GM12878 (cell line): Measurements from ENCODE around the gene MAK. TPM values are rescaled to one million over a fixed set of nuclear protein-coding genes. Genes with fewer than 3 reads are reported as not detected.

Source experiments
- ATAC-seq: fragments of 200-7000 bp; cut with Tn5 transposase; 3 replicates; pipeline ENCODE4 v1.9.1; 2020; ENCODE audit warnings: mild to moderate bottlenecking, moderate library complexity
- BruUV-seq: library from RNA; stranded (reverse); fragments of 400-500 nt; replicated peaks from 2 replicates; lab custom pipeline; 2021; lab: Mats Ljungman, UMichigan
- CTCF ChIA-PET: fragments of 300-600 bp; sonication (Branson Sonifier 250); formaldehyde crosslinking; extraction: SDS; loops from one replicate; lab custom pipeline; 2021; ENCODE audit warnings: inconsistent platforms; lab: Yijun Ruan, JAX
- POLR2A ChIA-PET: fragments of 350-600 bp; formaldehyde crosslinking; extraction: SDS; loops from one replicate; lab custom pipeline; 2021; ENCODE audit warnings: inconsistent platforms; lab: Charles Lee
- RAD21 ChIA-PET: fragments of 300-600 bp; sonication (Branson Sonifier 250); formaldehyde crosslinking; loops from one replicate; lab custom pipeline; 2023; ENCODE audit warnings: antibody characterized with exemption; ENCODE audit not compliant: unreplicated experiment; lab: Charles Lee
- SMC1A ChIA-PET: fragments of 300-600 bp; sonication (Branson Sonifier 250); formaldehyde crosslinking; loops from one replicate; lab custom pipeline; 2023; ENCODE audit not compliant: unreplicated experiment, uncharacterized antibody; lab: Charles Lee
- DNase-seq: peaks from one replicate; pipeline ENCODE4 v3.0.0-alpha.2; 2011; ENCODE audit warnings: low read depth, low spot score
- FAIRE-seq: peaks from 3 replicates; lab custom pipeline; 2011; peaks lifted over from hg19 to GRCh38; lab: Jason Lieb, UNC
- H2AFZ ChIP-seq: 2 replicates; pipeline ENCODE4 v1.6.0; 2011; ENCODE audit warnings: low read depth, low read length, control low read depth; ENCODE audit not compliant: control insufficient read depth
- H3K27ac ChIP-seq: 2 replicates; pipeline ENCODE4 v1.5.1; 2011; ENCODE audit warnings: control low read depth; ENCODE audit not compliant: control insufficient read depth, insufficient read depth
- H3K27me3 ChIP-seq, 2 experiments: replicated peaks in 1 of 2; 2 replicates each; pipeline versions ENCODE4 v1.6.0 to v1.6.1; 2011; ENCODE audit warnings: low read length in 1 of 2; ENCODE audit not compliant: control insufficient read depth in 2 of 2, insufficient read depth in 2 of 2
- H3K36me3 ChIP-seq, 2 experiments: 2 replicates each; pipeline ENCODE4 v1.5.1; 2011; ENCODE audit warnings: low read length in 1 of 2; ENCODE audit not compliant: control insufficient read depth in 2 of 2, insufficient read depth in 2 of 2
- H3K4me1 ChIP-seq: 2 replicates; pipeline ENCODE4 v1.6.1; 2011; ENCODE audit warnings: mild to moderate bottlenecking, low read length, moderate library complexity, mixed read lengths; ENCODE audit not compliant: control insufficient read depth, insufficient read depth
- H3K4me2 ChIP-seq: 2 replicates; pipeline ENCODE4 v1.6.0; 2011; ENCODE audit warnings: control low read depth; ENCODE audit not compliant: control insufficient read depth, insufficient read depth
- H3K4me3 ChIP-seq: fragments of 200-600 bp; sonication (generic); 2 replicates; pipeline ENCODE4 v1.5.1; 2016
- H3K79me2 ChIP-seq: 2 replicates; pipeline ENCODE4 v1.6.0; 2011; ENCODE audit warnings: low read length; ENCODE audit not compliant: control insufficient read depth, insufficient read depth
- H3K9ac ChIP-seq: 2 replicates; pipeline ENCODE4 v1.8.0; 2011; ENCODE audit warnings: low read length, control low read depth, mixed read lengths; ENCODE audit not compliant: control insufficient read depth, insufficient read depth
- H3K9me3 ChIP-seq: replicated peaks from 3 replicates; pipeline ENCODE4 v1.5.1; 2011; ENCODE audit warnings: mild to moderate bottlenecking, low read length; ENCODE audit not compliant: control insufficient read depth, insufficient read depth
- H4K20me1 ChIP-seq: 2 replicates; pipeline ENCODE4 v1.6.0; 2011; ENCODE audit not compliant: control insufficient read depth, insufficient read depth
- BACH1 ChIP-seq: fragments of 450-650 bp; IDR thresholded peaks from 2 replicates; pipeline ENCODE4 v1.6.1; 2017; ENCODE audit warnings: mild to moderate bottlenecking, borderline replicate concordance
- CEBPB ChIP-seq, 2 experiments: fragments of 150-350 bp in 1 of 2; IDR thresholded peaks; 2 replicates each; pipeline ENCODE4 v1.6.1; 2012 to 2014; ENCODE audit warnings: low read depth in 2 of 2, low read length in 2 of 2, borderline replicate concordance in 1 of 2, inconsistent platforms in 1 of 2
- CREB1 ChIP-seq: IDR thresholded peaks from 2 replicates; pipeline ENCODE4 v1.6.1; 2012; ENCODE audit warnings: low read depth, mild to moderate bottlenecking, inconsistent platforms
- EGR1 ChIP-seq, 2 experiments: IDR thresholded peaks; 1 replicate in 1 of 2; 2 replicates in 1 of 2; pipeline ENCODE4 v1.6.1; 2011 to 2012; ENCODE audit warnings: low read depth in 2 of 2, low read length in 2 of 2, borderline replicate concordance in 1 of 2, mild to moderate bottlenecking in 1 of 2, moderate library complexity in 1 of 2
- MXI1 ChIP-seq: fragments of 150-350 bp; IDR thresholded peaks from 2 replicates; pipeline ENCODE4 v1.6.1; 2011; ENCODE audit warnings: low read depth, mild to moderate bottlenecking, inconsistent platforms, low read length, improper control_type of control experiment
- NR2C1 ChIP-seq: fragments of 450-650 bp; IDR thresholded peaks from 2 replicates; pipeline ENCODE4 v1.6.1; 2017; ENCODE audit warnings: antibody characterized with exemption, mild to moderate bottlenecking, moderate library complexity
- NRF1 ChIP-seq: conservative IDR thresholded peaks from 2 replicates; pipeline ENCODE4 v1.6.1; 2011; ENCODE audit warnings: mild to moderate bottlenecking, low read depth, low read length, improper control_type of control experiment
- PAX8 ChIP-seq: fragments of 450-650 bp; IDR thresholded peaks from 2 replicates; pipeline ENCODE4 v1.6.1; 2017; ENCODE audit warnings: mild to moderate bottlenecking, moderate library complexity
- POLR2A ChIP-seq: IDR thresholded peaks from 2 replicates; pipeline ENCODE4 v1.6.1; 2011; ENCODE audit warnings: low read depth, mild to moderate bottlenecking, low read length
- POLR2AphosphoS5 ChIP-seq: IDR thresholded peaks from 2 replicates; pipeline ENCODE4 v1.6.1; 2011; ENCODE audit warnings: mild to moderate bottlenecking, low read length, inconsistent platforms
- RELB ChIP-seq: fragments of 450-650 bp; IDR thresholded peaks from 2 replicates; pipeline ENCODE4 v1.6.1; 2017; ENCODE audit warnings: low read depth, mild to moderate bottlenecking, moderate library complexity
- SIX5 ChIP-seq: IDR thresholded peaks from 2 replicates; pipeline ENCODE4 v1.6.1; 2011; ENCODE audit warnings: mild to moderate bottlenecking, low read depth, low read length, moderate library complexity; ENCODE audit not compliant: severe bottlenecking
- SKIL ChIP-seq: fragments of 450-650 bp; IDR thresholded peaks from 2 replicates; pipeline ENCODE4 v1.6.1; 2017; ENCODE audit warnings: mild to moderate bottlenecking, low read depth, inconsistent platforms; ENCODE audit not compliant: poor library complexity, severe bottlenecking
- ZNF217 ChIP-seq: fragments of 450-650 bp; IDR thresholded peaks from 2 replicates; pipeline ENCODE4 v1.6.1; 2017; ENCODE audit warnings: antibody characterized with exemption, mild to moderate bottlenecking
- ZSCAN29 ChIP-seq: fragments of 450-650 bp; IDR thresholded peaks from 2 replicates; pipeline ENCODE4 v1.6.1; 2017; ENCODE audit warnings: mild to moderate bottlenecking, moderate library complexity
- WGBS: methylation state at CpG from one replicate; pipeline ENCODE4 v1.1.6; 2016; ENCODE audit warnings: low lambda C conversion rate; ENCODE audit not compliant: insufficient replicate concordance, insufficient coverage; ENCODE audit errors: missing lambda C conversion rate; 5-methylcytosine and 5-hydroxymethylcytosine counted together
- in situ Hi-C: fragments of 300-500 bp; cut with MboI; formaldehyde crosslinking; loops from 9 replicates; pipeline ENCODE4 v1.14.3; 2018; ENCODE audit warnings: mixed read lengths
- intact Hi-C: fragments of 100-400 bp; cut with micrococcal nuclease; formaldehyde crosslinking; loops from one replicate; pipeline ENCODE4 v1.14.2; 2022; ENCODE audit not compliant: unreplicated experiment
- polyA plus RNA-seq, 11 experiments: library from polyadenylated mRNA; depleted of rRNA in 4 of 11; unstranded in 6 of 11; stranded (reverse) in 5 of 11; fragments of >200 nt; fragmentation: Nextera tagmentation in 4 of 11; fragmentation: Illumina TruSeq in 1 of 11; extraction: Ambion mirVana in 4 of 11; extraction: Trizol in 1 of 11; gene quantifications; 1 replicate in 1 of 11; 2 replicates in 10 of 11; pipeline versions ENCODE4 v1.2.1 to v1.2.3, GENCODE V29; 2011 to 2016; ENCODE audit warnings: inconsistent platforms in 2 of 11, missing spikeins in 2 of 11, low read depth in 1 of 11
- total RNA-seq, 4 experiments: library from RNA; depleted of rRNA in 3 of 4; stranded (reverse); fragments of >200 nt in 3 of 4; fragmentation: Illumina TruSeq in 1 of 4; extraction: Trizol in 1 of 4; gene quantifications; 2 replicates each; pipeline versions ENCODE4 v1.2.1 to v1.2.3, GENCODE V29; 2013 to 2021

Gene MAK
- total and polyA plus RNA-seq, 10 of the 15 experiments (the other 5 are each of a cell fraction or from before 2014, with no cell fraction given): 0.01 to 0.90 (median 0.13) TPM; not detected in 1

- H3K4me3 ChIP-seq: no peak overlapping the region
- 76% methylated on average over 14 of the region's 14 CpGs for WGBS
- no peaks in the 10 kb centered on the region for H3K9me3 ChIP-seq
- no peaks in the 10 kb centered on the region for H3K36me3 ChIP-seq
- no TSS peak for BruUV-seq
- H3K27ac ChIP-seq: no peak overlapping the region
- no peaks in the 10 kb centered on the region; a peak in 1 of 4 replicates for H3K27me3 ChIP-seq
- intact Hi-C loops: no loop called here
- no peaks in the 10 kb centered on the region for H4K20me1 ChIP-seq
- RAD21 ChIA-PET: no interaction called here
- TF ChIP-seq POLR2A (no peak), POLR2AphosphoS5 (no peak), EGR1 (IDR thresholded peaks at IDR 0.05; ENCODE audit: borderline replicate concordance in 1 of 2, low read depth in 2 of 2, low read length in 2 of 2) (no peak), RELB (no peak), PAX8 (no peak), ZSCAN29 (no peak), SIX5 (no peak), NR2C1 (no peak), SKIL (no peak), MXI1 (no peak), BACH1 (no peak), ZNF217 (no peak), NRF1 (no peak), CEBPB (IDR thresholded peaks at IDR 0.05; ENCODE audit: borderline replicate concordance in 1 of 2, low read depth in 2 of 2, low read length in 2 of 2) (no peak), CREB1 (no peak)
- in situ Hi-C loops: no loop called here
- DNase-seq (no peak), ATAC-seq (no peak), FAIRE-seq (no peak)
- no peak overlapping the region for H3K9ac ChIP-seq
- no peaks in the 10 kb centered on the region for H3K79me2 ChIP-seq
- SMC1A ChIA-PET: no interaction called here
- H3K4me2 ChIP-seq: no peak overlapping the region
- H2AFZ ChIP-seq: no peak overlapping the region
- CTCF ChIA-PET: no interaction called here
- no peaks in the 10 kb centered on the region for H3K4me1 ChIP-seq
- POLR2A ChIA-PET: no interaction called here
Observed at GRCh38 chr6:10877012-10877411, 38.7 kb upstream of the MAK start.
